PC-9 (cell line): ENCODE results near the gene RFPL3. TPM values are rescaled to one million over a fixed set of nuclear protein-coding genes. Genes with fewer than 3 reads are reported as not detected.
"Not testable (repeated sequence)": the region's sequence is repeated elsewhere in the genome, so short reads cannot be mapped to it uniquely, and the experiment has no call there.

Experiments
- Bru-seq: library from RNA; stranded (reverse); fragments of 400-500 nt; gene quantifications from one replicate; lab custom pipeline; 2021; lab: Mats Ljungman, UMichigan
- BruChase-seq, 2 experiments: library from RNA; stranded (reverse); fragments of 400-500 nt; gene quantifications; one replicate each; lab custom pipeline; 2021; lab: Mats Ljungman, UMichigan
- BruUV-seq: library from RNA; stranded (reverse); fragments of 400-500 nt; replicated peaks from 2 replicates; lab custom pipeline; 2021; lab: Mats Ljungman, UMichigan
- CTCF ChIA-PET: fragments of 300-600 bp; sonication (Branson Sonifier 250); formaldehyde crosslinking; loops from one replicate; lab custom pipeline; 2022; ENCODE audit warnings: antibody characterized with exemption; lab: Charles Lee
- POLR2A ChIA-PET: fragments of 300-600 bp; sonication (Branson Sonifier 250); formaldehyde crosslinking; loops from one replicate; lab custom pipeline; 2022; ENCODE audit warnings: antibody characterized with exemption; ENCODE audit not compliant: unreplicated experiment; lab: Charles Lee
- DNase-seq, 2 experiments: peaks; one replicate each; pipeline versions ENCODE4 v3.0.0 to v3.0.0-alpha.2; 2015 to 2022; ENCODE audit warnings: mixed read lengths in 1 of 2
- H2AFZ ChIP-seq: fragments of 200-600 bp; sonication (generic); 2 replicates; pipeline ENCODE4 v1.8.1; 2017; ENCODE audit warnings: antibody characterized with exemption
- H3F3A ChIP-seq: fragments of 200-600 bp; sonication (generic); 2 replicates; pipeline ENCODE4 v1.8.1; 2017; ENCODE audit warnings: antibody characterized with exemption, mild to moderate bottlenecking, low read depth; ENCODE audit not compliant: insufficient read depth
- H3K27ac ChIP-seq: fragments of 200-600 bp; sonication (generic); 2 replicates; pipeline ENCODE4 v1.6.1; 2016; ENCODE audit warnings: mixed run types
- H3K27me3 ChIP-seq: fragments of 200-600 bp; sonication (generic); 2 replicates; pipeline ENCODE4 v1.6.1; 2016; ENCODE audit warnings: low read depth, mixed run types; ENCODE audit not compliant: insufficient read depth
- H3K36me3 ChIP-seq: fragments of 200-600 bp; sonication (generic); 2 replicates; pipeline ENCODE4 v1.6.1; 2016; ENCODE audit warnings: low read depth, mixed run types
- H3K4me1 ChIP-seq: fragments of 200-600 bp; sonication (generic); replicated peaks from 2 replicates; pipeline ENCODE4 v1.6.1; 2016; ENCODE audit warnings: mixed run types; ENCODE audit not compliant: insufficient read depth
- H3K4me2 ChIP-seq: fragments of 200-600 bp; sonication (generic); 2 replicates; pipeline ENCODE4 v1.6.1; 2017; ENCODE audit warnings: mixed run types
- H3K4me3 ChIP-seq: fragments of 200-600 bp; sonication (generic); 2 replicates; pipeline ENCODE4 v1.6.1; 2016; ENCODE audit warnings: mixed run types
- H3K79me2 ChIP-seq: fragments of 200-600 bp; sonication (generic); 2 replicates; pipeline ENCODE4 v1.6.1; 2017; ENCODE audit warnings: low read depth, mixed run types
- H3K9me2 ChIP-seq: fragments of 200-600 bp; sonication (generic); 2 replicates; pipeline ENCODE4 v1.8.1; 2017; ENCODE audit warnings: mild to moderate bottlenecking; ENCODE audit not compliant: insufficient read depth
- H3K9me3 ChIP-seq: fragments of 200-600 bp; sonication (generic); 2 replicates; pipeline ENCODE4 v1.8.1; 2016; ENCODE audit warnings: low read depth; ENCODE audit not compliant: insufficient read depth
- H4K20me1 ChIP-seq: fragments of 200-600 bp; sonication (generic); 2 replicates; pipeline ENCODE4 v1.8.1; 2017; ENCODE audit not compliant: insufficient read depth
- CTCF ChIP-seq: fragments of 200-600 bp; sonication (generic); conservative IDR thresholded peaks from 2 replicates; pipeline ENCODE4 v1.6.1; 2017; ENCODE audit warnings: mixed run types, antibody characterized with exemption, mild to moderate bottlenecking, moderate library complexity
- EZH2 ChIP-seq: fragments of 200-600 bp; sonication (generic); IDR thresholded peaks from 2 replicates; pipeline ENCODE4 v1.8.0; 2017; ENCODE audit warnings: antibody characterized with exemption, low read depth
- intact Hi-C: fragments of 100-400 bp; cut with micrococcal nuclease; formaldehyde crosslinking; loops from one replicate; pipeline ENCODE4 v1.10.0; 2022; ENCODE audit not compliant: unreplicated experiment
- long read RNA-seq: library from polyadenylated mRNA; stranded (forward); transcript quantifications from one replicate; pipeline ENCODE4 v2.0.0, GENCODE V29; 2022
- total RNA-seq: library from RNA; stranded (reverse); gene quantifications from 2 replicates; pipeline ENCODE4 v1.2.3, GENCODE V29; 2021

Gene RFPL3
- not detected in 2 replicates for total RNA-seq
- Bru-seq, nascent RNA: not detected
- not detected for BruChase-seq, experiment 1, labeled RNA remaining after a 2-hour chase
- BruChase-seq, experiment 2, labeled RNA remaining after a 6-hour chase: not detected
- long read RNA-seq: 0 reads

GRCh38 chr22:32357567-32357966 lies at the start of gene RFPL3:
TSS of gene RFPL3 (plus strand) at chr22:32357867. CDS start at chr22:32358072, 205 bp downstream.
- intact Hi-C loops, POLR2A ChIA-PET, BruUV-seq, H3K4me1 ChIP-seq, H3K4me3 ChIP-seq, H3K4me2 ChIP-seq, H3K9me3 ChIP-seq, H2AFZ ChIP-seq, H3K79me2 ChIP-seq, DNase-seq, H3K27ac ChIP-seq, H3K36me3 ChIP-seq, H3K9me2 ChIP-seq, H3F3A ChIP-seq, H4K20me1 ChIP-seq: not testable (repeated sequence)
- H3K27me3 ChIP-seq: peaks cover 51% of the 10 kb centered on the region
- CTCF ChIA-PET: interaction anchor here (0.6 kb wide), 1 partner anchor 870 kb away, joined by 4 read pairs; no protein-coding TSS in a partner anchor

GRCh38 chr22:32308191-32308590 lies 49.5 kb upstream of the RFPL3 start:
- POLR2A ChIA-PET: interaction anchor here (0.7 kb wide), 1 partner anchor 552 kb away, joined by 5 read pairs; no protein-coding TSS in a partner anchor

GRCh38 chr22:32308934-32309333 lies 48.7 kb upstream of the RFPL3 start:
- no peaks in the 10 kb centered on the region for H3F3A ChIP-seq
- no TSS peak for BruUV-seq
- no peak for DNase-seq
- H3K27me3 ChIP-seq: peaks cover 85% of the 10 kb centered on the region
- H3K9me2 ChIP-seq: no peaks in the 10 kb centered on the region
- no peak overlapping the region for H3K4me3 ChIP-seq
- no peaks in the 10 kb centered on the region for H3K9me3 ChIP-seq
- no peaks in the 10 kb centered on the region for H3K79me2 ChIP-seq
- no peak overlapping the region for H3K27ac ChIP-seq
- H3K36me3 ChIP-seq: no peaks in the 10 kb centered on the region
- TF ChIP-seq CTCF (no peak), EZH2 (no peak)
- no peaks in the 10 kb centered on the region for H4K20me1 ChIP-seq
- H3K4me1 ChIP-seq: no peaks in the 10 kb centered on the region
- no peak overlapping the region for H2AFZ ChIP-seq
- intact Hi-C loops: no loop called here
- POLR2A ChIA-PET: no interaction called here
- H3K4me2 ChIP-seq: no peak overlapping the region
- CTCF ChIA-PET: no interaction called here

More at GRCh38 chr22:32308191-32308590, 49.5 kb upstream of the RFPL3 start:
- no peak for TF ChIP-seq EZH2
- TF ChIP-seq CTCF: no peak
- Histone ChIP-seq H2AFZ (no peak overlapping the region), H3K4me2 (no peak overlapping the region), H3K9me2 (no peaks in the 10 kb centered on the region), H3F3A (no peaks in the 10 kb centered on the region), H3K79me2 (no peaks in the 10 kb centered on the region), H3K27ac (no peak overlapping the region), H3K27me3 (peaks cover 85% of the 10 kb centered on the region), H3K4me1 (no peaks in the 10 kb centered on the region), H3K36me3 (no peaks in the 10 kb centered on the region), H3K9me3 (no peaks in the 10 kb centered on the region), H4K20me1 (no peaks in the 10 kb centered on the region), H3K4me3 (no peak overlapping the region)
- CTCF ChIA-PET: no interaction called here
- DNase-seq: no peak
- intact Hi-C loops: no loop called here
- BruUV-seq: no TSS peak
